BE2C (cell line): ENCODE measurements around the gene LTB4R.

ENCODE experiments used
- DNase-seq: peaks from one replicate; pipeline ENCODE4 v3.0.0-alpha.2; 2020
- H3K27me3 ChIP-seq: fragments of 250-450 bp; sonication (Bioruptor Pico); 2 replicates; pipeline ENCODE4 v1.5.1; 2020; ENCODE audit warnings: mild to moderate bottlenecking
- H3K36me3 ChIP-seq: fragments of 250-450 bp; sonication (Bioruptor Pico); 2 replicates; pipeline ENCODE4 v1.5.1; 2020; ENCODE audit warnings: mild to moderate bottlenecking
- H3K4me1 ChIP-seq: fragments of 250-450 bp; sonication (Bioruptor Pico); 2 replicates; pipeline ENCODE4 v1.5.1; 2020
- H3K4me3 ChIP-seq: 2 replicates; pipeline ENCODE4 v1.5.1; 2011; ENCODE audit warnings: low read depth, low read length
- H3K9me3 ChIP-seq: fragments of 250-450 bp; sonication (Bioruptor Pico); 2 replicates; pipeline ENCODE4 v1.5.1; 2020
- TF ChIP-seq, protein P1 (sequence below): IDR thresholded peaks from 2 replicates; pipeline ENCODE4 v1.5.1; 2012; ENCODE audit warnings: mild to moderate bottlenecking, low read depth, low read length

The LTB4R gene

DNA sequence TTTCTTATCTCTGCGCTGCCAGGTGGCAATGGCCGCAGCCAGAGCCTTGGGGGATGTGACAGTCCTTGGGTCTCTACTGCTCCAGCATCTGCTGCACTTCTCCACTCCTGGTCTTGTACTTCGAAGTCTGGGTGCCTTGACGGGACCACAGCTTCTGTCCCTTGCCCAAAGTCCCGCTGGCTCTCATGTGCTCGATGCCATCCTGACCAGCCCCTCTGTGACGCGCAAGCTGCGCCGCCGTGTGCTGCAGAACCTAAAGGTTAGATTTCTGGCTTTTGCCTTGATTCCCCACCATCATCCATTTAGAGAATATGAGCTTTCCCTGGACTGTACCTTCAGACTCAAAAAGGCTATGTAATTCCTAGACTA is 7.3 kb upstream of the LTB4R start:
- Histone ChIP-seq H3K27me3 (no peaks in the 10 kb centered on the region), H3K4me1 (no peaks in the 10 kb centered on the region), H3K4me3 (no peak overlapping the region), H3K9me3 (no peaks in the 10 kb centered on the region), H3K36me3 (peaks cover 52% of the 10 kb centered on the region)
- no peak for DNase-seq
- TF ChIP-seq, protein P1, sequence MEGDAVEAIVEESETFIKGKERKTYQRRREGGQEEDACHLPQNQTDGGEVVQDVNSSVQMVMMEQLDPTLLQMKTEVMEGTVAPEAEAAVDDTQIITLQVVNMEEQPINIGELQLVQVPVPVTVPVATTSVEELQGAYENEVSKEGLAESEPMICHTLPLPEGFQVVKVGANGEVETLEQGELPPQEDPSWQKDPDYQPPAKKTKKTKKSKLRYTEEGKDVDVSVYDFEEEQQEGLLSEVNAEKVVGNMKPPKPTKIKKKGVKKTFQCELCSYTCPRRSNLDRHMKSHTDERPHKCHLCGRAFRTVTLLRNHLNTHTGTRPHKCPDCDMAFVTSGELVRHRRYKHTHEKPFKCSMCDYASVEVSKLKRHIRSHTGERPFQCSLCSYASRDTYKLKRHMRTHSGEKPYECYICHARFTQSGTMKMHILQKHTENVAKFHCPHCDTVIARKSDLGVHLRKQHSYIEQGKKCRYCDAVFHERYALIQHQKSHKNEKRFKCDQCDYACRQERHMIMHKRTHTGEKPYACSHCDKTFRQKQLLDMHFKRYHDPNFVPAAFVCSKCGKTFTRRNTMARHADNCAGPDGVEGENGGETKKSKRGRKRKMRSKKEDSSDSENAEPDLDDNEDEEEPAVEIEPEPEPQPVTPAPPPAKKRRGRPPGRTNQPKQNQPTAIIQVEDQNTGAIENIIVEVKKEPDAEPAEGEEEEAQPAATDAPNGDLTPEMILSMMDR, result no peak

DNA sequence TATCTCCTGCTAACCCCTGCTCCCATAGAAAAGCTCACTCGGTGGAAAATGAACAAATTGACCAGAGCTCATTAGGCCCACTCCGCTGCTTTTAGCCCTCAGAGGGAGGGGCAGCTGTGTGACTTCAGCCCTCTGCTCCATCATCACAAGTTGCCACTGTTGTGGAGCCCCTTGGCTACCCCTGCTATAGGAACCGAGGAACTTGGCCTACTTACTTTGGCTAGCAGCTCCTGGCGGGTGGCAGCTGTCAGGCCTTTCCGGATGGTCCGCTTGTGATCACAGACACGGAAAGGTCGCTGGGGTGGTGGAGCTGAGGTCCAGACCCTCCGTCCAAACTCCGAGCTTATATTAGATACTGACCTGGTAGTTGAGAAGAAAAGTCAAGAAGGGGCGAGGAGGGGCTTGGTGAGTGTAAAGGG is 4.1 kb upstream of the LTB4R start:
- H3K36me3 ChIP-seq, result peaks cover 53% of the 10 kb centered on the region
- DNase-seq, result no peak

DNA sequence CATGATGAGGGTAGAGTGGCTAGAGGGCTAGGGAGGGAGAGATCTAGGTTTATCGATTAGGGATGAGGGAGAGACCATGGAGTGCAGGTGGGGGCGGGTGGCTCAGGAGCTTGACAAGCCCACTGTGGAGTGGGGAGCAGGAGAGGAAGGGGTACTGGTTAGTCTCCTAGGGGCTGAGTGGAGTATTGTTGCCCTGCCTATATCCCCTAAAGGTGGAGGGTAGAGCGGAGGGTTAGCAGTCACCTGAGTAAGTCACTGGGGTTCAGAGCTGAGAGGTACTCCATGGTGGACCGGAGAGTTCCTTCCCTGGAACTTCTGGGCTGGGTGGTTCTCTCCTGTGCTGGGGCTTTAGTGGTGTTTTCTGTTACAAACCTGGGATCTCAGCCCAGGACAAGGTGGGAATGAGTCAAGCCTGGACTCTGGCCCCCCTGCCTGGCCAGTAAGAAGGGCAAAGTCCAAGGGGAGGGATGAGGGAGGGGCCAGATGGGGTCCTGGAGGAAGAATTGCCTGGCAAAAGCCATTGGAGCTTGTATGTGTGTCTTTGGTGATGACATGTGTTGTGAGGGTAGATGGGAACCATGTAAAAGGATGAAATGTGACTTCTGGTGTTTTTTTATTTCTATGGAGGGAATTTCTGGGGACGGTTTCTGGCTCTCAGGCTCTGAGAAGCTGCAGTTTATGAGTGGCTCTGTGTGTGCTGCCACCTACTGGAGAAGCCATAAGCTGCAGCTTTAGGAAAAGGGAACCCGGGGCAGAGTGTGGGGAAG is 3.5 kb upstream of the LTB4R start, which contains the start of gene CIDEB:
CIDEB (minus strand) TSS at position 403 of the 767 bp plus-strand sequence; CDS start at position 284, 119 bp downstream.
- no peaks in the 10 kb centered on the region for H3K27me3 ChIP-seq

More for the DNA sequence above, 4.1 kb upstream of the LTB4R start:
- TF ChIP-seq, protein P1, result no peak
- no peak overlapping the region for H3K4me3 ChIP-seq
- no peaks in the 10 kb centered on the region for H3K4me1 ChIP-seq
- no peaks in the 10 kb centered on the region for H3K27me3 ChIP-seq
- H3K9me3 ChIP-seq, result no peaks in the 10 kb centered on the region

DNA sequence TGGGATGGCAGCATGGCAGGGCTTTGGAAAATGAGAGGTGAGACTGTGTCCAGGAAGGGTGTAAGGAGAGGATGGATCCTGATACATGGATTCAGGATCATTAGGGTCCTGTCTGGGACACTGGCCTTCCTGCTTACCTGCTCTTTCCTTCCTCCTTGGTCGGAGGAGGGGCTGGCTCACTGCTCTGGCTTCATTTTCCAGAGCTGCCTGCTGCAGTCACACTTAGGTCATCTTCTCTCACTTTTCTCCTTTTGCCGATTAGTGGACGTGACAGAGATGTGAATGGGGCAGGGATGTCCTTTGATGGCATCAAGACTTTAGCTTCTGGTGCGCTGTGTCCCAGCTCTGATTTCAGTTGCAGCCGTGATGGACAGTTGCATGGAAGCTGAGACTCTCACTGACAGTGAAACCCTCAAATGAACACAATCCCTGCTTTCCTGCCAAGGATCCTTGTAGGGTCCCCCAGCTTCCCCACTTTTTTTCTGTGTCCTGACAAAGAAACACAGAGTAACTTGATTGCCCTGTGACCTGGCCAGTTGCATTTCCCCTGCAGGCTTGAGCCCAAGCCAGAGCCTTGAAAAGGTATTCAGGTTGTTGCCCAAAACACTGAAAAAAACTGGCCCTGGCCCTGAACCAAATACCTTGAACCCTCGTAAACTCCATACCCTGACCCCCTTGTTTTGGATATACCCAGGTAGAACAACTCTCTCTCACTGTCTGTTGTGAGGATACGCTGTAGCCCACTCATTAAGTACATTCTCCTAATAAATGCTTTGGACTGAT is 2.8 kb upstream of the LTB4R start:
- Histone ChIP-seq H3K27me3 (no peaks in the 10 kb centered on the region), H3K9me3 (no peaks in the 10 kb centered on the region), H3K36me3 (peaks cover 46% of the 10 kb centered on the region), H3K4me1 (no peaks in the 10 kb centered on the region), H3K4me3 (no peak overlapping the region)
- DNase-seq, result no peak
- TF ChIP-seq, protein P1, result no peak

More for the DNA sequence above, 3.5 kb upstream of the LTB4R start, which contains the start of gene CIDEB:
- peak; percentile 67 for DNase-seq
- TF ChIP-seq, protein P1, result peak; percentile 99
- Histone ChIP-seq H3K4me1 (no peaks in the 10 kb centered on the region), H3K4me3 (no peak within 1 kb of the TSS), H3K36me3 (peaks cover 48% of the 10 kb centered on the region), H3K9me3 (no peaks in the 10 kb centered on the region)

DNA sequence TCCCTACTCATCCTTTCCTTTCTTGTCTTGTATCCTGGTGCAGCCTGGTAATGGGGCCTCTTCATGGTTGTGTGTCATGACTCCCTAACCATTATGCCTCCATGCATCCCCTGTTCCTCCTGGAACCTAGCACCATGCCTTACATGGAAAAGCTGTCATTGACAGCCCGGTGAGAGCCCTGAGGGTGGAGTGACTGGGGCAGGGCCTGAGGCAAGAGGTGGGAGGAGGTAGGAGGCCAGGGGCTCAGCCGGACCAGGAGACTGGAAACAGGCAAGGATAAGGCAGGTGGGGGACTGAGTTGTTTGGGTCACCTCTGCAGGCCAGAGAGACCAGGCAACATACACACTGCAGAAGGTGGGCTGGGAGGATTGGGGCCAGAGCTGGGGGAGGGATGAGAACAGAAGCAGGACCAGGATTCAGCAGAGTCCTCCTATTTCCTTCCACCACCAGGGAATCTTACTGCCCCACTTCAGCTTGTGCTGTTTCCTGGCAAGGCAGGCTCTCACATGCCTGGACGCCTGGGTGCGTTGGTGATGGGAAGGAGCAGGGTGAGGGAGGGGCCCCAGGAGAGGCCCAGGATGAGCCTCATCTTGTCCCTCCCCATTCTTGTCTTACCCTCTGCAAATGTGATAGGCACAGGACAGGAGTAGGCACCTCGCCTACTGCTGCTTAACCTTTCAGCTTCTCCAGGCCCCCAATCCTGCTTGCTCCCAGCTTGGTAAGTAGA is 1.6 kb upstream of the LTB4R start, which contains the start of gene LTB4R2:
LTB4R2 (plus strand) TSS at position 603 of the 727 bp plus-strand sequence. CDS start 525 bp downstream, outside the sequence.
- TF ChIP-seq, protein P1, result no peak

More for the DNA sequence above, 1.6 kb upstream of the LTB4R start, which contains the start of gene LTB4R2:
- Histone ChIP-seq H3K27me3 (no peaks in the 10 kb centered on the region), H3K4me1 (no peaks in the 10 kb centered on the region), H3K4me3 (no peak within 1 kb of the TSS), H3K9me3 (no peaks in the 10 kb centered on the region), H3K36me3 (peaks cover 36% of the 10 kb centered on the region)
- no peak for DNase-seq
